Neural cell (in vitro differentiated cells): Measurements from ENCODE around the gene AKAP9. TPM values are rescaled to one million over a fixed set of nuclear protein-coding genes. Genes with fewer than 3 reads are reported as not detected.

Source experiments
- polyA plus RNA-seq: library from polyadenylated mRNA; depleted of rRNA; stranded (reverse); fragments of >200 nt; gene quantifications from 2 replicates; pipeline ENCODE4 v1.2.3, GENCODE V29; 2014

Gene AKAP9
- polyA plus RNA-seq, 1 donor from 2014 or later: 120 TPM

Other genes starting within 250 kb of the AKAP9 start
- 22.9 and 32.3 TPM in 2 replicates for gene MTERF1, start 60.2 kb upstream of the AKAP9 start, polyA plus RNA-seq
- gene CYP51A1, start 193.6 kb downstream of the AKAP9 start, polyA plus RNA-seq: 118 and 137 TPM in 2 replicates
- gene LRRD1, start 238.3 kb downstream of the AKAP9 start, polyA plus RNA-seq: 2.6 and 2.7 TPM in 2 replicates